ENCODE data around the gene ETS2.

The ETS2 gene

DNA sequence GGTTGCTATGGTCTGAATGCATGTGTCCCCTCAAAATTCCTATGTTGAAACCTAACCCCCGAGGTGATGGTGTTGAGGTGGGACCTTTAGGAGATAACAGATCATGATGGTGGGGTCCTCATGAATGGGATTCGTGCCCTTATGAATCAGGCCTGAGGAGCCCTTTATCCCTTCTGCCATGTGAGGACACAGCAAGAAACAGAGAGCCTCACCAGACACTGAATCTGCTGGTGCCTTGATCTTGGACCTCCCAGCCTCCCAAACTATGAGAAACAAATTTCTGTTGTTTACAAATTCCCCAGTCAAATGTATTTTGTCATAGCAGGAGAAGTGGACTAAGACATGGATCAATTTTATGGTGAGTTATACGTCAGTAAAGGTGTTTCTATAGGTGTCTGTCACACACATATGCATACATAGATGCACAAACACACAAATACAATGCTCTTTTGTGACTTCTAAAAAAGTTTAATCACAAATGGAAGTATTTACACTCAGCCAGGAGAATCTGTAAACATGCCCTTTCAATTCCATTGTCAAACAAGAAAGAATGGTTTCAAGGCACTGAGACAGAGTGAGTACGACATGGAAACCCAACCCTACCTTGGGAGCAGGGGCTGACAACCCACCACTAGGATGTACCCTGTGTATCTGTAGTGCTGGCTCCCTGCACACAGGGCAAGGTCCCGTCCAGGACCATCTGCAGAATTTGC, 5.5 kb upstream of the ETS2 start:
- TF ChIP-seq CTCF (IDR thresholded peaks at IDR 0.05; ENCODE audit: insufficient read depth, low read length, poor library complexity, severe bottlenecking), result no peak
- Histone ChIP-seq H3K36me3 (ENCODE audit: control insufficient read depth, insufficient read depth, low read length) (no peaks in the 10 kb centered on the region), H3K27me3 (replicated peaks; ENCODE audit: control insufficient read depth, insufficient read depth, low read length) (peaks cover 2% of the 10 kb centered on the region), H3K4me3 (replicated peaks; ENCODE audit: low read depth, low read length) (no peak overlapping the region)
- DNase-seq (ENCODE audit: extremely low read depth, insufficient read length), result no peak

GRCh38 chr21:38800924-38801744, 4.6 kb upstream of the ETS2 start:
- H3K4me3 ChIP-seq (replicated peaks; ENCODE audit: low read depth, low read length), result no peak overlapping the region

GRCh38 chr21:38802050-38803026, 3.4 kb upstream of the ETS2 start:
- Histone ChIP-seq H3K27me3 (replicated peaks; ENCODE audit: control insufficient read depth, insufficient read depth, low read length) (peaks cover 2% of the 10 kb centered on the region), H3K4me3 (replicated peaks; ENCODE audit: low read depth, low read length) (no peak overlapping the region), H3K36me3 (ENCODE audit: control insufficient read depth, insufficient read depth, low read length) (no peaks in the 10 kb centered on the region)
- no peak for TF ChIP-seq CTCF (IDR thresholded peaks at IDR 0.05; ENCODE audit: insufficient read depth, low read length, poor library complexity, severe bottlenecking)
- DNase-seq (ENCODE audit: extremely low read depth, insufficient read length), result no peak

More at GRCh38 chr21:38800924-38801744, 4.6 kb upstream of the ETS2 start:
- H3K36me3 ChIP-seq (ENCODE audit: control insufficient read depth, insufficient read depth, low read length), result no peaks in the 10 kb centered on the region
- no peak for TF ChIP-seq CTCF (IDR thresholded peaks at IDR 0.05; ENCODE audit: insufficient read depth, low read length, poor library complexity, severe bottlenecking)
- DNase-seq (ENCODE audit: extremely low read depth, insufficient read length), result no peak
- H3K27me3 ChIP-seq (replicated peaks; ENCODE audit: control insufficient read depth, insufficient read depth, low read length), result peaks cover 2% of the 10 kb centered on the region

GRCh38 chr21:38803075-38803660, 2.6 kb upstream of the ETS2 start:
- no peak overlapping the region for H3K4me3 ChIP-seq (replicated peaks; ENCODE audit: low read depth, low read length)
- DNase-seq (ENCODE audit: extremely low read depth, insufficient read length), result no peak
- H3K36me3 ChIP-seq (ENCODE audit: control insufficient read depth, insufficient read depth, low read length), result no peaks in the 10 kb centered on the region
- no peak for TF ChIP-seq CTCF (IDR thresholded peaks at IDR 0.05; ENCODE audit: insufficient read depth, low read length, poor library complexity, severe bottlenecking)
- H3K27me3 ChIP-seq (replicated peaks; ENCODE audit: control insufficient read depth, insufficient read depth, low read length), result peaks cover 2% of the 10 kb centered on the region
